GM18909 (cell line): ENCODE measurements around the gene TXNRD1.

Experiments
- ATAC-seq: cut with Tn5 transposase; IDR thresholded peaks from one replicate; pipeline ENCODE4 v1.9.1; 2021; ENCODE audit warnings: mild to moderate bottlenecking; ENCODE audit not compliant: unreplicated experiment, poor library complexity

Gene TXNRD1

GRCh38 chr12:104296718-104297117 is 81.1 kb downstream of the TXNRD1 start:
- no peak for ATAC-seq

GRCh38 chr12:104297477-104298113 is 82.0 kb downstream of the TXNRD1 start:
- ATAC-seq, result no peak

GRCh38 chr12:104299842-104300481 is 84.4 kb downstream of the TXNRD1 start:
- ATAC-seq, result no peak

- peak; percentile 88 for ATAC-seq
Measured at GRCh38 chr12:104303538-104304151, 88.1 kb downstream of the TXNRD1 start, which contains the start of gene EID3. Gene EID3 (plus strand): TSS chr12:104303739. CDS start chr12:104303935, 196 bp downstream.

- no peak for ATAC-seq
Measured at GRCh38 chr12:104304261-104305009, 88.9 kb downstream of the TXNRD1 start.

GRCh38 chr12:104305349-104305748 is 89.8 kb downstream of the TXNRD1 start:
- ATAC-seq, result no peak

- ATAC-seq, result no peak
Measured at GRCh38 chr12:104306376-104306775, 90.8 kb downstream of the TXNRD1 start.

GRCh38 chr12:104306943-104307654 is 91.5 kb downstream of the TXNRD1 start:
- ATAC-seq, result no peak

GRCh38 chr12:104307655-104308000 is 92.0 kb downstream of the TXNRD1 start:
- ATAC-seq, result no peak

- ATAC-seq, result no peak
Measured at GRCh38 chr12:104309446-104309993, 93.9 kb downstream of the TXNRD1 start.

GRCh38 chr12:104310751-104311633 is 95.4 kb downstream of the TXNRD1 start:
- ATAC-seq, result no peak

GRCh38 chr12:104312202-104312601 is 96.6 kb downstream of the TXNRD1 start:
- no peak for ATAC-seq

GRCh38 chr12:104312654-104313053 is 97.1 kb downstream of the TXNRD1 start:
- no peak for ATAC-seq

- no peak for ATAC-seq
Measured at GRCh38 chr12:104313568-104314241, 98.1 kb downstream of the TXNRD1 start.

- ATAC-seq, result no peak
Measured at GRCh38 chr12:104314242-104314614, 98.6 kb downstream of the TXNRD1 start.

GRCh38 chr12:104315326-104316224 is 100.0 kb downstream of the TXNRD1 start:
- no peak for ATAC-seq

- ATAC-seq, result no peak
Measured at GRCh38 chr12:104316936-104317335, 101.4 kb downstream of the TXNRD1 start.
